Fibroblast of lung (primary cell): Measurements from ENCODE around the gene USH1C. TPM values are rescaled to one million over a fixed set of nuclear protein-coding genes. Genes with fewer than 3 reads are reported as not detected.

Source experiments
- DNase-seq, 2 donors: peaks; one replicate each; pipeline versions ENCODE4 v3.0.0 to v3.0.0-alpha.2; 2010; ENCODE audit warnings: low read depth in 2 of 2
- H2AFZ ChIP-seq: 2 replicates; pipeline ENCODE4 v1.5.1; 2012; ENCODE audit warnings: low read length, control low read depth, inconsistent platforms
- H3K27ac ChIP-seq: 2 replicates; pipeline ENCODE4 v1.5.1; 2011; ENCODE audit warnings: low read length, control low read depth; ENCODE audit not compliant: insufficient read depth
- H3K27me3 ChIP-seq: 2 replicates; pipeline ENCODE4 v1.5.1; 2011; ENCODE audit warnings: mild to moderate bottlenecking, low read length; ENCODE audit not compliant: control insufficient read depth, insufficient read depth
- H3K36me3 ChIP-seq: 2 replicates; pipeline ENCODE4 v1.5.1; 2011; ENCODE audit warnings: low read length; ENCODE audit not compliant: control insufficient read depth, insufficient read depth
- H3K4me1 ChIP-seq: 2 replicates; pipeline ENCODE4 v1.5.1; 2011; ENCODE audit warnings: low read length; ENCODE audit not compliant: control insufficient read depth, insufficient read depth; ENCODE audit errors: extremely low read depth
- H3K4me2 ChIP-seq: 2 replicates; pipeline ENCODE4 v1.5.1; 2011; ENCODE audit warnings: low read length, control low read depth; ENCODE audit not compliant: insufficient read depth; ENCODE audit errors: extremely low read depth
- H3K4me3 ChIP-seq, 4 experiments: fragments of 200-600 bp in 1 of 4; sonication (generic) in 1 of 4; replicated peaks in 1 of 4; 2 replicates each; pipeline ENCODE4 v1.5.1; 2011 to 2016; ENCODE audit warnings: low read length in 4 of 4, low read depth in 3 of 4, mild to moderate bottlenecking in 3 of 4, control low read depth in 2 of 4, inconsistent platforms in 1 of 4, mixed read lengths in 1 of 4; ENCODE audit not compliant: insufficient read depth in 1 of 4; ENCODE audit errors: control extremely low read depth in 1 of 4
- H3K79me2 ChIP-seq: 2 replicates; pipeline ENCODE4 v1.5.1; 2012; ENCODE audit warnings: mild to moderate bottlenecking, low read length, inconsistent platforms; ENCODE audit not compliant: control insufficient read depth, insufficient read depth
- H3K9ac ChIP-seq: 2 replicates; pipeline ENCODE4 v1.5.1; 2011; ENCODE audit warnings: mild to moderate bottlenecking, low read length, control low read depth; ENCODE audit not compliant: insufficient read depth
- H3K9me3 ChIP-seq: 2 replicates; pipeline ENCODE4 v1.5.1; 2012; ENCODE audit warnings: low read depth, low read length; ENCODE audit not compliant: control insufficient read depth, insufficient read depth
- H4K20me1 ChIP-seq: 2 replicates; pipeline ENCODE4 v1.5.1; 2011; ENCODE audit warnings: low read length; ENCODE audit not compliant: control insufficient read depth, insufficient read depth; ENCODE audit errors: extremely low read depth
- EZH2 ChIP-seq: IDR thresholded peaks from 2 replicates; pipeline ENCODE4 v1.5.1; 2012; ENCODE audit warnings: low read length, control low read depth, mild to moderate bottlenecking; ENCODE audit errors: missing control alignments
- polyA minus RNA-seq: library from RNA; depleted of rRNA, polyadenylated mRNA; stranded (reverse); fragments of >200 nt; gene quantifications from 2 replicates; pipeline ENCODE4 v1.2.3, GENCODE V29; 2011; ENCODE audit warnings: low replicate concordance
- polyA plus RNA-seq, 2 donors: library from polyadenylated mRNA; depleted of rRNA in 1 of 2; stranded (reverse) in 1 of 2; unstranded in 1 of 2; fragments of >200 nt; gene quantifications; 2 replicates each; pipeline ENCODE4 v1.2.1, GENCODE V29; 2011 to 2012; ENCODE audit warnings: missing spikeins in 1 of 2
- total RNA-seq: library from RNA; depleted of rRNA; stranded (reverse); fragments of >200 nt; gene quantifications from 2 replicates; pipeline ENCODE4 v1.2.1, GENCODE V29; 2014
- TF ChIP-seq, protein P1 (sequence below), 2 donors: IDR thresholded peaks in 1 of 2; conservative IDR thresholded peaks in 1 of 2; 1 replicate in 1 of 2; 2 replicates in 1 of 2; pipeline ENCODE4 v1.5.1; 2011 to 2012; ENCODE audit warnings: low read length in 2 of 2, control low read depth in 1 of 2, inconsistent platforms in 1 of 2, low read depth in 1 of 2, mild to moderate bottlenecking in 1 of 2

The USH1C gene
- total RNA-seq (not detected in 2 replicates), polyA plus RNA-seq (not detected in 2 replicates), polyA minus RNA-seq (not detected in 2 replicates)
- not detected in 2 replicates for polyA plus RNA-seq (2012)

DNA sequence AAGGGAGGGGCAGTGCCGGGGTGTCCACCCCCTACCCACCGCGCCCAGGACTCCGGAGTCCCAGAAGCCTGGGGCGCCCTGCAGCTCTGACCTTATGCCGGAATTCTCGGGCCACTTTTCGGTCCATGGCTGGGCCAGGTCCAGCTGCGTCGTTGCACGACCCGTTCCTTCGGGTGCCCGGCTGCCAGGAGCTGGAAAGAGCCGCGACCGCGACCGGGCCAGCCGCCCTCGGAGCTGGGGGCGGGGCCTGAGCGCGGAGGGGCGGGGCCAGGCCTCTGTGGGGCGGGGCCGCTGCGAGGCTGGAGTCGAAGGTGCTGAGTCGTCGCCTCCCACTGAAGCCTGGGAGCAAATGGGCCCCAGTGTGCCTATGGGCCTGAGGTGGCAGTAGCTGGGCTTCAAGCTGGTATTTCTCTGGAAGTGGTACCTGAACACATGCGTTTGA is at the start of gene USH1C:
Gene USH1C, minus strand, starts transcription at position 236 of the 442 bp plus-strand sequence. Its CDS starts 109 bp downstream, at position 127.
- Histone ChIP-seq H4K20me1 (no peaks in the 10 kb centered on the region), H3K4me1 (no peaks in the 10 kb centered on the region), H3K27me3 (no peaks in the 10 kb centered on the region), H2AFZ (no peak within 1 kb of the TSS), H3K27ac (no peak within 1 kb of the TSS), H3K4me2 (no peak within 1 kb of the TSS), H3K9ac (no peak within 1 kb of the TSS), H3K36me3 (no peaks in the 10 kb centered on the region), H3K79me2 (no peaks in the 10 kb centered on the region), H3K4me3 (no peak within 1 kb of the TSS), H3K9me3 (no peaks in the 10 kb centered on the region)
- DNase-seq, result no peak
- no peak for TF ChIP-seq EZH2
- TF ChIP-seq, protein P1, sequence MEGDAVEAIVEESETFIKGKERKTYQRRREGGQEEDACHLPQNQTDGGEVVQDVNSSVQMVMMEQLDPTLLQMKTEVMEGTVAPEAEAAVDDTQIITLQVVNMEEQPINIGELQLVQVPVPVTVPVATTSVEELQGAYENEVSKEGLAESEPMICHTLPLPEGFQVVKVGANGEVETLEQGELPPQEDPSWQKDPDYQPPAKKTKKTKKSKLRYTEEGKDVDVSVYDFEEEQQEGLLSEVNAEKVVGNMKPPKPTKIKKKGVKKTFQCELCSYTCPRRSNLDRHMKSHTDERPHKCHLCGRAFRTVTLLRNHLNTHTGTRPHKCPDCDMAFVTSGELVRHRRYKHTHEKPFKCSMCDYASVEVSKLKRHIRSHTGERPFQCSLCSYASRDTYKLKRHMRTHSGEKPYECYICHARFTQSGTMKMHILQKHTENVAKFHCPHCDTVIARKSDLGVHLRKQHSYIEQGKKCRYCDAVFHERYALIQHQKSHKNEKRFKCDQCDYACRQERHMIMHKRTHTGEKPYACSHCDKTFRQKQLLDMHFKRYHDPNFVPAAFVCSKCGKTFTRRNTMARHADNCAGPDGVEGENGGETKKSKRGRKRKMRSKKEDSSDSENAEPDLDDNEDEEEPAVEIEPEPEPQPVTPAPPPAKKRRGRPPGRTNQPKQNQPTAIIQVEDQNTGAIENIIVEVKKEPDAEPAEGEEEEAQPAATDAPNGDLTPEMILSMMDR (conservative IDR thresholded peaks at IDR 0.05 in 1 of 2, IDR thresholded peaks at IDR 0.05 in 1 of 2; ENCODE audit: low read depth in 1 of 2, low read length in 2 of 2), result no peak

DNA sequence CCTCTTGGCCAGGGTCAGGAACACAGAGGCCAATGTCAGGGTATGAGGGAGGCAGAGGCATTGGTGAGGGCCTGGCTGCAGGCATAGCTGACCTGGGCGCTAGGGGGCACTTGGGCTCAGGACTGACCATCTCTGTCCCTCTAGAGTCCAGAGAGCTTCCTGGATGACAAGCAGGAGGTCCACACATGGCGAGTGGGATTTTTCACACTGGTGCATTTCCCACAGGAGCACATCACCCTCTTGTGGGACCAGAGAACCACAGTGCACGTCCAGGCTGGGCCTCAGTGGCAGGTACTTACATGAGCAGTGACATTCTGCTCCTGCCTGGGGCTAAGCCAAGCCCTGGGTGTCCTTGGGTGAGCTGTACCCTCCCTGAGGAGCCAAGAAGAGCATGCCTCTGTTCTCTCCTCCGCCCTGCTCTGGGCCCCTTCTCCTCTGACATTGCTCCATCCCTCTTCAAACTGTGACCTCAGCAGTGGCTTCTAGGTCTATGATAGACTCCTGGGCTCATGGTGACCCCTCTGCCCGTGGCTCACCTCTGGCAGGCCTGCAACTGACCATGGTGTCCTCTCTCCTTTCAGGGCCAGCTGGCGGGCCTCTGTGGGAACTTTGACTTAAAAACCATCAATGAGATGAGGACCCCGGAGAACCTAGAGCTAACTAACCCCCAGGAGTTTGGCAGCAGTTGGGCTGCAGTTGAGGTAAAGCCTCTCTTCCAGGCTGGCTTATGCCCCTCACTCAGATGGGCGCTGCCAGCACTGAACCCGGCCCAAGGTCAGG is 49.4 kb upstream of the USH1C start:
- Histone ChIP-seq H3K79me2 (no peaks in the 10 kb centered on the region), H3K27me3 (no peaks in the 10 kb centered on the region), H4K20me1 (no peaks in the 10 kb centered on the region), H3K9ac (no peak overlapping the region), H3K4me2 (no peak overlapping the region), H3K9me3 (no peaks in the 10 kb centered on the region), H3K4me1 (no peaks in the 10 kb centered on the region), H3K36me3 (no peaks in the 10 kb centered on the region), H3K4me3 (no peak overlapping the region), H2AFZ (no peak overlapping the region), H3K27ac (no peak overlapping the region)
- TF ChIP-seq, protein P1 (conservative IDR thresholded peaks at IDR 0.05 in 1 of 2, IDR thresholded peaks at IDR 0.05 in 1 of 2; ENCODE audit: low read depth in 1 of 2, low read length in 2 of 2), result no peak
- no peak for TF ChIP-seq EZH2
- no peak for DNase-seq

DNA sequence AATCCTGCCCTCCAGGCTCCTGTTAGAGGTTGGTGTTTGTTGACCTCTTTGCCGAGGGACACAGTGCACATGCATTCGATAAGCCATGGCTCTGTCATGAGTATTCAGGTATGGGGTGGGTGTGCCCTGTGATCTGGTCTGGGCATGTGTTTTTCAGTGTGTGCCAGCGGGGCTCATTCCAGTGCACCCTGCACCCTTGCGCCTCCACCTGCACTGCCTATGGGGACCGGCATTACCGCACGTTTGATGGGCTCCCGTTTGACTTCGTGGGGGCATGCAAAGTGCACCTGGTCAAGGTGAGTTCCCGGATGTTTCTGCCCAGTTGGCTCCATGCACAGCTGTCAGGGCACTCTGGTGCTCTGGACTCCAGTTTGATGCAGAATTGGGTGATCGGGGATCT is 47.1 kb upstream of the USH1C start:
- Histone ChIP-seq H3K79me2 (no peaks in the 10 kb centered on the region), H2AFZ (no peak overlapping the region)
- no peak for TF ChIP-seq EZH2
- TF ChIP-seq, protein P1 (conservative IDR thresholded peaks at IDR 0.05 in 1 of 2, IDR thresholded peaks at IDR 0.05 in 1 of 2; ENCODE audit: low read depth in 1 of 2, low read length in 2 of 2), result no peak

More for the DNA sequence above, 47.1 kb upstream of the USH1C start:
- no peaks in the 10 kb centered on the region for H3K4me1 ChIP-seq
- H3K9me3 ChIP-seq, result no peaks in the 10 kb centered on the region
- H3K4me3 ChIP-seq, result no peak overlapping the region
- H3K36me3 ChIP-seq, result no peaks in the 10 kb centered on the region
- no peaks in the 10 kb centered on the region for H4K20me1 ChIP-seq
- H3K27me3 ChIP-seq, result no peaks in the 10 kb centered on the region
- no peak overlapping the region for H3K9ac ChIP-seq
- no peak for DNase-seq
- H3K4me2 ChIP-seq, result no peak overlapping the region
- no peak overlapping the region for H3K27ac ChIP-seq
